ENCODE data around the gene SNRPD2. TPM values are rescaled to one million over a fixed set of nuclear protein-coding genes. Genes with fewer than 3 reads are reported as not detected.

Gene SNRPD2
- total and polyA plus RNA-seq, 2 of the 8 experiments (the other 6 are each of a cell fraction or from before 2014, with no cell fraction given) = 645 to 759 TPM

- no peak for TF ChIP-seq POLR2A (IDR thresholded peaks at IDR 0.05; ENCODE audit: control extremely low read depth in 1 of 2, low read depth in 2 of 2, low read length in 2 of 2)
- TF ChIP-seq FOSL1 (IDR thresholded peaks at IDR 0.05; ENCODE audit: insufficient read depth, low read depth, low read length) = no peak
- TF ChIP-seq SUZ12 (IDR thresholded peaks at IDR 0.05; ENCODE audit: low read length) = no peak
- TF ChIP-seq NRF1 (IDR thresholded peaks at IDR 0.05; ENCODE audit: low read depth, low read length) = no peak
- TF ChIP-seq, protein P1, sequence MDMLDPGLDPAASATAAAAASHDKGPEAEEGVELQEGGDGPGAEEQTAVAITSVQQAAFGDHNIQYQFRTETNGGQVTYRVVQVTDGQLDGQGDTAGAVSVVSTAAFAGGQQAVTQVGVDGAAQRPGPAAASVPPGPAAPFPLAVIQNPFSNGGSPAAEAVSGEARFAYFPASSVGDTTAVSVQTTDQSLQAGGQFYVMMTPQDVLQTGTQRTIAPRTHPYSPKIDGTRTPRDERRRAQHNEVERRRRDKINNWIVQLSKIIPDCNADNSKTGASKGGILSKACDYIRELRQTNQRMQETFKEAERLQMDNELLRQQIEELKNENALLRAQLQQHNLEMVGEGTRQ (IDR thresholded peaks at IDR 0.05; ENCODE audit: low read length) = no peak
- TF ChIP-seq CTBP2 (IDR thresholded peaks at IDR 0.05; ENCODE audit: borderline replicate concordance, insufficient read depth, insufficient read length, low read length) = no peak
- TF ChIP-seq CHD1 (IDR thresholded peaks at IDR 0.05; ENCODE audit: low read depth, low read length) = no peak
- no peak for TF ChIP-seq PHF8 (conservative IDR thresholded peaks at IDR 0.05; ENCODE audit: low read depth, low read length)
- TF ChIP-seq BCL11A (IDR thresholded peaks at IDR 0.05; ENCODE audit: low read depth in 2 of 2, low read length in 2 of 2) = no peak
- TF ChIP-seq ASH2L (IDR thresholded peaks at IDR 0.05; ENCODE audit: low read length) = no peak
- TF ChIP-seq ATF2 (IDR thresholded peaks at IDR 0.05; ENCODE audit: low read length) = no peak
- TF ChIP-seq RBBP5 (IDR thresholded peaks at IDR 0.05; ENCODE audit: borderline replicate concordance, low read depth, low read length) = no peak
- TF ChIP-seq SRF (IDR thresholded peaks at IDR 0.05; ENCODE audit: low read depth, low read length) = no peak
- peak; percentile 74 for TF ChIP-seq YY1 (IDR thresholded peaks at IDR 0.05; ENCODE audit: low read depth, low read length)
- peak; percentile 22; the same call in 1 of the 2 replicates for TF ChIP-seq CREB1 (IDR thresholded peaks at IDR 0.05)
- TF ChIP-seq KDM5A (IDR thresholded peaks at IDR 0.05; ENCODE audit: low read length) = no peak
- no peak for TF ChIP-seq TAF7 (optimal IDR thresholded peaks at IDR 0.05; ENCODE audit: borderline replicate concordance, low read depth, low read length)
- TF ChIP-seq KDM1A (IDR thresholded peaks at IDR 0.05; ENCODE audit: borderline replicate concordance, low read length) = peak; percentile 95
- TF ChIP-seq CHD2 (IDR thresholded peaks at IDR 0.05; ENCODE audit: low read length) = no peak
- TF ChIP-seq ZNF274 (IDR thresholded peaks at IDR 0.05; ENCODE audit: borderline replicate concordance, extremely low read depth, low read length) = no peak
- no peak for TF ChIP-seq MAFK (IDR thresholded peaks at IDR 0.05; ENCODE audit: low read depth, low read length)
- TF ChIP-seq BRCA1 (IDR thresholded peaks at IDR 0.05; ENCODE audit: low read depth, low read length) = no peak
Observed at GRCh38 chr19:45638930-45639729, 52.6 kb downstream of the SNRPD2 start, which contains the start of gene EML2 (continued).

All from H1 (cell line).